ENCODE data around the gene PTPRT. TPM values are rescaled to one million over a fixed set of nuclear protein-coding genes. Genes with fewer than 3 reads are reported as not detected.

The PTPRT gene
- total and polyA plus RNA-seq, 2 of the 4 experiments (the other 2 are of a cell fraction): not detected

GRCh38 chr20:42920776-42921175 is 268.9 kb downstream of the PTPRT start:
- no peak overlapping the region for H3K4me2 ChIP-seq (ENCODE audit: low read depth, low read length)
- dilution Hi-C loops (cut with HindIII; ENCODE audit: low sequenced_read_pairs, unreplicated experiment): no loop called here
- no peaks in the 10 kb centered on the region for H3K27me3 ChIP-seq (ENCODE audit: control insufficient read depth, insufficient read depth, low read length)
- H2BK20ac ChIP-seq (ENCODE audit: low read depth, low read length): no peak overlapping the region
- no peaks in the 10 kb centered on the region for H4K20me1 ChIP-seq (ENCODE audit: insufficient read depth, low read length)
- no peaks in the 10 kb centered on the region for H3K4me1 ChIP-seq (ENCODE audit: control insufficient read depth, insufficient read depth, low read length)
- POLR2A ChIA-PET (ENCODE audit: unreplicated experiment): no interaction called here
- no peak overlapping the region for H3K56ac ChIP-seq (ENCODE audit: extremely low read depth, insufficient read depth, low read length)
- H4K8ac ChIP-seq (ENCODE audit: low read depth in 2 of 2, low read length in 2 of 2): no peak overlapping the region
- no peak for ATAC-seq (ENCODE audit: low read depth)
- no peak overlapping the region for H3K14ac ChIP-seq (replicated peaks; ENCODE audit: low read depth, low read length)
- H3K36me3 ChIP-seq (ENCODE audit: control insufficient read depth, insufficient read depth, low read length): no peaks in the 10 kb centered on the region
- H3K9ac ChIP-seq (ENCODE audit: low read depth, low read length): no peak overlapping the region
- CTCF ChIA-PET: no interaction called here
- TF ChIP-seq MXI1 (IDR thresholded peaks at IDR 0.05; ENCODE audit: borderline replicate concordance, low read depth, low read length) (no peak), POLR2A (IDR thresholded peaks at IDR 0.05; ENCODE audit: low read depth, low read length) (no peak), CEBPB (IDR thresholded peaks at IDR 0.05; ENCODE audit: low read depth, low read length) (no peak), CHD1 (IDR thresholded peaks at IDR 0.05; ENCODE audit: low read depth, low read length) (no peak), RCOR1 (IDR thresholded peaks at IDR 0.05; ENCODE audit: insufficient replicate concordance, low read length) (no peak)
- no peak overlapping the region for H3K4me3 ChIP-seq (ENCODE audit: insufficient read depth, low read depth, low read length)
- no peak for DNase-seq
- no peak overlapping the region for H4K91ac ChIP-seq (ENCODE audit: insufficient read depth, low read depth, low read length)
- WGBS, 2 experiments (ENCODE audit: extremely low coverage in 2 of 2, insufficient read length in 1 of 2): no CpG with 5 or more reads among the region's 2 CpGs
- no peaks in the 10 kb centered on the region for H3K9me1 ChIP-seq (ENCODE audit: insufficient read depth, low read length)
- no peak overlapping the region for H3K18ac ChIP-seq (ENCODE audit: low read depth, low read length)
- H3K23ac ChIP-seq (ENCODE audit: low read depth, low read length): no peak overlapping the region
- H3K9me3 ChIP-seq (ENCODE audit: control insufficient read depth, insufficient read depth, low read length): peaks cover 30% of the 10 kb centered on the region
- H2BK5ac ChIP-seq (ENCODE audit: low read depth, low read length, poor library complexity, severe bottlenecking): no peak overlapping the region
- no peak overlapping the region for H4K5ac ChIP-seq (ENCODE audit: low read depth, low read length)
- no peak overlapping the region for H2AK5ac ChIP-seq (ENCODE audit: low read depth, low read length)
- H2BK120ac ChIP-seq (ENCODE audit: low read depth, low read length): no peak overlapping the region
- H2AK9ac ChIP-seq (replicated peaks; ENCODE audit: low read depth, low read length, poor library complexity): no peak overlapping the region
- no peak overlapping the region for H2BK15ac ChIP-seq (ENCODE audit: low read depth, low read length)
- H3K4ac ChIP-seq (ENCODE audit: low read depth, low read length): no peak overlapping the region
- in situ Hi-C loops (cut with MboI; ENCODE audit: low sequenced_read_pairs): no loop called here
- no peaks in the 10 kb centered on the region for H3K79me1 ChIP-seq (ENCODE audit: low read depth in 1 of 2, low read length in 2 of 2)
- no peak overlapping the region for H2AFZ ChIP-seq (replicated peaks; ENCODE audit: low read length, poor library complexity)
- no TSS peak for BruUV-seq (replicated peaks)
- intact Hi-C loops (cut with micrococcal nuclease): no loop called here
- no peak overlapping the region for H3K27ac ChIP-seq (ENCODE audit: insufficient read depth, low read length)

Data from IMR-90 (cell line).